Stimulated activated CD8-positive, alpha-beta memory T cell treated with anti-CD3 and anti-CD28 coated beads, Interleukin-15, amount 100 ng/mL, for 4 hours (primary cell): ENCODE results near the gene PEAR1.

Experiments used
- DNase-seq, 2 donors: peaks; one replicate each; pipeline ENCODE4 v3.0.0-alpha.2; 2020; ENCODE audit warnings: low read depth in 2 of 2

The PEAR1 gene, protein sequence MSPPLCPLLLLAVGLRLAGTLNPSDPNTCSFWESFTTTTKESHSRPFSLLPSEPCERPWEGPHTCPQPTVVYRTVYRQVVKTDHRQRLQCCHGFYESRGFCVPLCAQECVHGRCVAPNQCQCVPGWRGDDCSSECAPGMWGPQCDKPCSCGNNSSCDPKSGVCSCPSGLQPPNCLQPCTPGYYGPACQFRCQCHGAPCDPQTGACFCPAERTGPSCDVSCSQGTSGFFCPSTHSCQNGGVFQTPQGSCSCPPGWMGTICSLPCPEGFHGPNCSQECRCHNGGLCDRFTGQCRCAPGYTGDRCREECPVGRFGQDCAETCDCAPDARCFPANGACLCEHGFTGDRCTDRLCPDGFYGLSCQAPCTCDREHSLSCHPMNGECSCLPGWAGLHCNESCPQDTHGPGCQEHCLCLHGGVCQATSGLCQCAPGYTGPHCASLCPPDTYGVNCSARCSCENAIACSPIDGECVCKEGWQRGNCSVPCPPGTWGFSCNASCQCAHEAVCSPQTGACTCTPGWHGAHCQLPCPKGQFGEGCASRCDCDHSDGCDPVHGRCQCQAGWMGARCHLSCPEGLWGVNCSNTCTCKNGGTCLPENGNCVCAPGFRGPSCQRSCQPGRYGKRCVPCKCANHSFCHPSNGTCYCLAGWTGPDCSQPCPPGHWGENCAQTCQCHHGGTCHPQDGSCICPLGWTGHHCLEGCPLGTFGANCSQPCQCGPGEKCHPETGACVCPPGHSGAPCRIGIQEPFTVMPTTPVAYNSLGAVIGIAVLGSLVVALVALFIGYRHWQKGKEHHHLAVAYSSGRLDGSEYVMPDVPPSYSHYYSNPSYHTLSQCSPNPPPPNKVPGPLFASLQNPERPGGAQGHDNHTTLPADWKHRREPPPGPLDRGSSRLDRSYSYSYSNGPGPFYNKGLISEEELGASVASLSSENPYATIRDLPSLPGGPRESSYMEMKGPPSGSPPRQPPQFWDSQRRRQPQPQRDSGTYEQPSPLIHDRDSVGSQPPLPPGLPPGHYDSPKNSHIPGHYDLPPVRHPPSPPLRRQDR

GRCh38 chr1:156893048-156893953, at the start of gene PEAR1:
Gene PEAR1, plus strand, starts transcription at chr1:156893718. Its CDS starts 10,209 bp downstream, at chr1:156903927.
- no peak for DNase-seq

DNA sequence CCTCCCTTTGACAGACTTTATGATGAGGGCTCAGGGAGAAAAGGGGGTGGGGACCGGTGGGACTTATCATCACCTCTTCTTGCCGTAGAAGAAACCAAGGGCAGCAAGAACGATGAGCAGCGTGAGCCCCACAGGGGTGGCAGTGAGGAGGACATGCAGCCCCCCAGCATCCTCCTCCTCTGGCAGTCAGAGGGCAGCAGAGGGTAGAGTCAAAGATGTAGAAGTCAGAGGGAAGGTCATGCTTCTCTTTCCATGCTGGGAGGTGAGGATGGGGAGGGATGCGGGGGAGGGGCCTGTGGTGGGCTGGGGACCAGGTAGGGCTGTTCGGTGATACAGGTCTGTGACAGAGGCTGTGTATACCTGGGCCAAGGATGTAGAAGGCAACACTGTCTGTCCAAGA, 49.4 kb upstream of the PEAR1 start:
- no peak for DNase-seq

- no peak for DNase-seq
Observed at GRCh38 chr1:156844638-156845037, 48.9 kb upstream of the PEAR1 start.

DNA sequence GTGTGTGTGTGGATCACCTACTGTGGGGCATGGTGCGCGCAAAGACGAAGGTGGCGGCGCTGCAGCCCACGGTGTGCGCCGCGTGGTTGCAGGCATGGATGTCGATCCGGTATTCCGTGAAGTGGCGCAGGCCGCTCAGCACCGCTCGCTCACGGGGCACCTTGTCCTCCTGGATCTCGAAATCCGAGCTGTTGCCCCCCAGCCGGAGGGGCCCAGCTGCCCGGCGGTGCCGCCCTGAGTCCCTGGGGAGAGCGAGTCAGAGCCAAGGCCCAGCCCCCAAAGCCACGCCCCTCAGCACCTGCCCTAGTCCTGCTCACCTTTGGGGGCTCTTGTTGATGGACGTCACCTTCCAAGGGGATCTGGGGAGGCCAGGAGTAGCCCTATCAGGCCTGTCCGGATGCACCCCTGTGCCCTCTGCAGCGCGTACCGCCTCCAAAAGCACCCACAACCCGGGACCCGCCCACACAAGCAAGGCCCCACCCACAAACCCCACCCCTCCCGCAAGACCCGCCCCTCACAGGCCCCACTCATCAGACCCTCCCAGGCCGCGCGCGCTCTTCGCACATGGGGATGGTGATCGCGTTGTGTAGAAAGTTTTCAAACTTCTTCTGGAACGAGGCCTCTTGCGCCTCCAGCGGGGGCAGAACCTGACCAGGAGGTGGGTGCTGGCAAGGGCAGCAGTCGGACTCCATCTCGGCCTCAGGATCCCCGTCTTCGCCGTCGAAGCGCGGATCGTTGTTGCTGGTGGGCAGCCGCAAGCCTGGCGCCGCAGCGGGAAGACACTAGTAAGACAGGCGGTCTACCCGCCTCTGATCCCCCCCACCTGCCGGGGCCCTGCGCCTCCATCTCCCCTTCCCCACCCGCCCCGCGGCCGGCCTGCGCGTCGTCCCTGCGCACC, 48.2 kb upstream of the PEAR1 start:
- no peak for DNase-seq

DNA sequence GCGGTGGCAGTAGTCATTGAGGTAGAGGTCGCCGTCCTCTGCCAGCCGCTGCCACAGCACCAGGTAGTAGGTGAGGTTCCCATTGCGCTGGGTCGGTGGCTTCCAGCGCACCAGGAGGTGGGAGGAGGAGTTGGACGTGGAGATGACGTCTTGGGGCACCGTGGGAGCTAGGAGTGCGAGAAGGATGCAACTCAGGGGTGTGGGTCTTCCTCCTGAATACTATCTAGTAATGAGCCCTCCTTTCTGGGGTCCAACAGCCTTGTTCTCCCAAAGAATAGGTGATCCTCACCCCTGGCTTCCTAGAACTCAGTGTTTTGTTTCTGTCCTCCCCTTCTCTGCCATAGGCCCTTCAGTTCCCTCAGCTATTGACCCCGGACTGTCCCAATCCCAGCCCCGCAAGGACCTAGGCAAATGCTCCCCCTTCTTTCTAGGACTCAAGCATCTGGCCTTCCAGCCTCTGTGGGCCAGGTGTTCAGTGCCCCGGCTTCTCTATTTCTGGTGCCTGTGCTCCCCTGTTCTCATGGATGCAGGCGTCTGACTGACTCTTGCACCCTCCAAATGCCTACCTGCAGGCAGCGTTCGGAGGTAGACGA, 47.5 kb upstream of the PEAR1 start:
- DNase-seq, result no peak

- no peak for DNase-seq
Observed at GRCh38 chr1:156846643-156847042, 46.9 kb upstream of the PEAR1 start.

- no peak for DNase-seq
Observed at GRCh38 chr1:156847591-156848460, 45.7 kb upstream of the PEAR1 start.

GRCh38 chr1:156848461-156849150, 44.9 kb upstream of the PEAR1 start:
- peak in 1 of 2 donors; percentile 26 for DNase-seq

DNA sequence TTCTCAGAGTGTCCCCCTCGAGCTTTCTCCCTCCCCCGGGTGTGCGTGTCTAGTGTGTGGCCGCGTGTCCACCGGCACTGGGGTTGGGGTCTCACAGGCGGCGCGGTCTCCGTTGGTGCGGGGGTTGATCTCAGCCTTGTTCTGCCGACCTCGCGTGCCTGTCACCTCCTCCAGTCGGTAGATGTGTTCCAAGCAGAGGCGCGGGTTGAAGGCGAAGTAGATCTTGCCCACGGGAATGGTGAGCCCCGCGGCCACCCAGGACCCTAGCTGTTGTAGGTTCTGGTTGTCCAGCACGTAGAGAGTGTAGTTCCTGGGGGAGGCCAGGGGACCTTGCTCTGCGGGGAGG, 44.4 kb upstream of the PEAR1 start:
- DNase-seq, result no peak

DNA sequence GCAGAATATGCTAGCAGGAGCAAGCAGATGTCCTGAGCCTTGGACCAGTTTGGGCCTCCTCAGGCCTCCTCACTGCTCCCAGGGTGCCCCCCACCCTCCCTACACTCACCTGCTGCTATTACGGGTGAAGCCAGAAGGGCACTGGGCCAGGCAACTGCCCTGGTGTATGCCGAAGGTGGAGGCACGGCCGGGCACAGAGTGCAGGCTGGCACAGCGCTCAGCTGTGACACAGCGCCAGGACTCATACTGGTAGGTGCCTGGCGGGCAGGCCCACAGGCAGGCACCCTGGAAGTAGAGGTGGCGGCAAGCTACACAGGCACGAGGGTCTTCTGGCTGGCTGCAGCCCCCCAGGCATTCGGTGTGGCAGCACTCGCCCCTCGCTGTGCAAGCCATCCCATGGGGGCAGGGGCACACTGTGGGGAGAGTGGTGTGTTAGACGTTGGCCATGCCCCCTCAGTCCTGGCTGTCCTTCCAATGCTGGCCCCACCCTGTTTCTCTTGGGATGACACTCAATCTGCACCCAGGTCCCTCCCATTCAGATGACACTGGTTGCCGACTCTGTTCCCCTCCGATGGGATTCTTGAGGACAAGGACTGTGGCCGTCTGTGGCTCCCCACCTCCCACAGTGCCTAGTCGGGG, 41.6 kb upstream of the PEAR1 start:
- DNase-seq, result no peak

GRCh38 chr1:156852418-156852874, 41.1 kb upstream of the PEAR1 start:
- DNase-seq, result no peak

DNA sequence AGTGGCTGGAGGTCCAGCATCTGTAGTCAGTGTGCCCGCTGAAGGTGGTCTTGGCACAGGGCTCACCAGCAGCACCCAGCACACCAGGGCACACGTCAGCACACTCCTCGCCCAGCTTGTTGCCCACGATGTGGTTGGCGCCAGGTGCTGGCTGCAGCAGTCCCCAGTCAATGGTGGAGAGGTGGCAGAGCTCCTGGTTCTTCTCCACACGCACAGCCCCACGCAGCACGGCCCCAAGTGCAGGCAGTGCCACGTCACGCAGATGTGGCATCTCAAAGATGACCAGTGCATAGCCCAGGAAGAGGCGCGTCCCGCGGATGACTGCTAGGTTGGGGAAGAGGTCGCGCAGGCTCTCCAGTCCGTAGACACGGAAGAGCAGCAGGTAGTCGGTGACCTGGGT, 39.8 kb upstream of the PEAR1 start:
- DNase-seq, result no peak

GRCh38 chr1:156854634-156855033, 38.9 kb upstream of the PEAR1 start:
- no peak for DNase-seq

- no peak for DNase-seq
Observed at GRCh38 chr1:156856282-156856785, 37.2 kb upstream of the PEAR1 start.

DNA sequence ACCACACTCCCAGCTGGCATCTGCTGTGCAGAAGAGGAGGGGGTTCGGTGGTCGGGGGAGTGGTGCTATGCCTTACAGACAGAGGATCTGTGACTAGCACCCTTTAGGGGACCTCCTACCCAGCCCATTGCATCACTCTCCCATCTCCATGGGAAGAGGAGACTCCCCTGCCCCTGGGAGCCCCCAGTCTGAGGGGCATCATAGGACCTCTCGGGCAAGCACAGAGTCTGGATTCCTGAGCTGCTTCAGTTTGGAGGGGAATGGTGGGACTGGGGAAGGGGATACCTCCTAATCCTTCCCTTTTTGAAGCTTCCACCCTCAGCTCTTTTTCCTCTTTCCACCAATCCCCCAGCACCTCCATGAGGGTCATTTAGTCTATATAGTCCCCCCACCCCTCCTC, 36.0 kb upstream of the PEAR1 start:
- no peak for DNase-seq

- no peak for DNase-seq
Observed at GRCh38 chr1:156858555-156858956, 35.0 kb upstream of the PEAR1 start.

DNA sequence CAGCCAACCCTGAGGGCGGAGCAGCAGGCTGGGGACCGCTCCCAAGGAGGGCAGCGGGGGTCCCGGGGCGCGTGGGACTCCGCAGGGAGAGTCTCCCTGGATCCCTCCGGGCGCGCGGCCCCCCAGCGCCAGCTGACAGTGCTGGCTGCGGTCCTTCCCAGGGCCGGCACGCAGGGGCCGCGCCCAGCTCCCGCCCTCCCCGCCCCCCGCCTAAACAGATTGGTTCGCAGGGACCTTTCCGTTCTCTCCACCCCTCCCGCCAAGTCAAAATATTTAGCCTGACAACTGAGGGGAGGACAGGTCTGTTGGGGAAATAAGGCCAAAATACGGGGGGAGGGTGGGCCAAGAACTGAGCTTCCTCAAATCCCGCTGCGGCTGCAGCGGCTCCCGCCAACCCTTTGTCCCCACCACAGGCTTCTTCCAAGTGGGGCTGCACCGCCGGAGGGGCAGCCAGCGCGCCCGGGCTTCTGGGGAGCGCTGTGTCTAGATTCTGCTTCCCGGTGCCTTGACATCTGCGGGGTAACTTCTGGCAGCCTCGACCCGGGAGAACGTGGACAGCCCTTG, 34.5 kb upstream of the PEAR1 start, which contains the start of gene INSRR:
TSS of gene INSRR (minus strand) at position 159 of the 564 bp plus-strand sequence. CDS start 496 bp downstream, outside the sequence.
- no peak for DNase-seq
